ENCODE measurements around the gene TMEM117. TPM values are rescaled to one million over a fixed set of nuclear protein-coding genes. Genes with fewer than 3 reads are reported as not detected.

The TMEM117 gene
- polyA plus RNA-seq (ENCODE audit: insufficient read length) = 8.5 TPM

DNA sequence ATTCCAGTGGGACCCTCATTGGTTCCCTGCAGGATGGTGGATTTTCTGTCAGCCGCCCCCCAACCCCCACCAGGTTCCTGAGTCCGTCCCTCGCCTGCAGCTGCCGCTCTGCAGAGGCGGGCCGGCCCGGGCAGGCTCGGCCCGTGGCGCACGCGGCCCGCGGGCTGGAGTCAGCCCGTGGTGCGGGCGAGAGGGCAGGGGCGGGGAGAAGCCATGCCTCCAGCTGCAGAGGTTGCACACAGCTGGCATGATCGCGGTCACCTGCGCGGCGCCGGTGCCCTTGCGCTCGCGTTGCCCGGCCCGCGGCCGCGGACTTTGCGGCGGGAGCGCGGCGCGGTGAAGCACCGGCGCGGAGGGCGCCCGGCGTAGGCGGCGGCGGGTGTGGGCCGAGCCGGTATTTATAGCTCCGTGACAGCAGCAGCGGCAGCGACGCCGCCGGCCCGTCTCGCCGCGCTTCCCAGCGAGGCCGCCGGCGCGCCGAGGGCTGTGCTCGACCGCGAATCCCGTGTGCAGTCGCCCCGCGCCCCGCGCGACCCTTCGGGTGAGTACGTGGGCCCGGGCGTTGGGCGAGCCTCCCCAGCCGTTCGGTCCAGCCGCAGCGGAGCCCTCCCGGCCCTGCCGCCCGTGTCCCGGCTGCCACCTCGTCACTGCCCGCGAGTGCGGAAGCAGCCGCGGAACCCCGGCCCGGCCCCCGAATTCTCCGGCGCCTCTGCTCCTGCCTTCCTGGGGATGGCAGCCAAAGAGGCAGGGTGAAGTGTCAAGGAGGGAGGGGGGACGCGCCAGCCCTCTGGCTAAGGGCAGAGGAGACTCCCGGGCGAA lies at the start of gene TMEM117:
TSS of gene TMEM117 (plus strand) at position 426 of the 819 bp plus-strand sequence.
- DNase-seq = peak; percentile 75

DNA sequence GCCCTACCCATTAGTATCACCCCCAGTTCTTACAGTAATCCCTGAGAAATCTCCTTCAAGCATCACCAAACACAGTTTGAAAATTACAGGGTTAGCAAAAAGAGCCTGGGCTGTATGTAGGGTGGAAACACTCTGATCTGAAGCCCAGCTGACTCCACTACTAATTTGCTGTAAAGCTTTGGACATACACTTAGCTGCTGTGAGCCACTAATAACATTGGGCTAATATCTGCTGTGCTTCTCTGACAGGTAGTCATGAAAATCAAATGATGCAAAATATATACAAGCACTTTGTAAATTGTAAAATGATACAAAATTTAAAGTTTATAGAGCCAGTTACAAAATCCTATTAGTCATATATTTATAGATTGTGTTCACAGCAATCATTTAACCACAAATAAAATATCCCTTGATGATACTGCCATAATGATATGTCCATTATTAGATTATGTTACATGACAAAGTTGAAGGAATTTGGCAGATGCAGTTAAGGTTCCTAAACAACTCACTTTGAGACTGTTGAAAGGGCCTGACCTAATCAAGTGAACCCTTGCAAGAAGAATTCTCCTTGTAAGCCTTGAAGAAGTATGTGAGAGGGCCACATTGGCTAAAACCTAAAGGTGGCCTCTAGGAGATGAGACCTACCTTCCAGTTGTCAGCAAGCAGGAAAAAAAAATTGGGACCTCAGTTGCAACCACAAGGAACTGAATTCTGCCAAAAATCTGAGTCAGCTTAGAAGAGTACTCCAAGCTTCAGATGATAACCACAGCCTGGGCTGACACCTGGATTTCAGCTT lies 48.8 kb upstream of the TMEM117 start:
- DNase-seq = no peak

DNA sequence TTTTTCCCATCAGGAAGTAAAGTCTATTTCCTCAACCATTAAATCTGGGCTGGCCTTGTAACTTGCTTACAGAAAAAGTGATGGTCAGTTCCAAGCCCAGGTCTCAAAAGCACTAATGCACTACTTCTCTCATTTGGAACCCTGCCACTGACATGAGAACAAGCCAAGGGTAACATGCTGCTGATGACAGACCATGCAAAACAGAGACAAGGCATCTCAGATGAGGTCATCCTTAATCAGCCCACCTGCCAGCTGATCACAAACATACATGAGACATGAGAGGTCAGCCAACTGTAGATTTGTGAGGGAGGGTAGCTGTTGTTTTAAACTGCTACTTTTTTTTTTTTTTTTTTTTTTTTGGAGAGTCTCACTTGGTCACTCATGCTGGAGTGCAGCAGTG lies 45.9 kb upstream of the TMEM117 start:
- DNase-seq = peak; percentile 28

DNA sequence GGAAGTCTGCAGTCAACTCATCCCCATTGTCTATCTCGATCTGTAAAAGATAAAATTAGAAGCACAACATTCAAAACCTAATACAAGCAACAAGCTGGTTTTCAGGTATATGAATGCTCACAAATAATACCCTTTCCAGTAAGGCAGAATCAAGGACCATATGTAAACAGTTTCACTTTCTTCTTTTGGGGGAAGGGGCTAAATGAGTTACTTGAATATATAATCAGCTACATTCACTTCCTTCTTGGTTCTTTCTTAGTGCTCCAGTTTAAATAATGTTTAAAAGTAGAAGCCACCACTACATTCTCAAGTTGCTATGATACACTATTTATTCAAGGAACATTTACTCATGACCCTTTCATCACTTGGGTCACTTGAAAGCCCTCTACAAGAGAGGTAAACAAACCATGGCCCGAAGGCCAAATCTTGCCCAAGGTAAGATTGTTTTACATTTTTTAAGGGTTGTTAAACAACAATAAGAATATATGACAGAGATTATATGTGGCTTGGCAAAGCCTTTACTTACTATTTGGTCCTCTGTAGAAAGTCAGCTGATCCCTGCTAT lies 40.1 kb upstream of the TMEM117 start:
- DNase-seq = no peak

DNA sequence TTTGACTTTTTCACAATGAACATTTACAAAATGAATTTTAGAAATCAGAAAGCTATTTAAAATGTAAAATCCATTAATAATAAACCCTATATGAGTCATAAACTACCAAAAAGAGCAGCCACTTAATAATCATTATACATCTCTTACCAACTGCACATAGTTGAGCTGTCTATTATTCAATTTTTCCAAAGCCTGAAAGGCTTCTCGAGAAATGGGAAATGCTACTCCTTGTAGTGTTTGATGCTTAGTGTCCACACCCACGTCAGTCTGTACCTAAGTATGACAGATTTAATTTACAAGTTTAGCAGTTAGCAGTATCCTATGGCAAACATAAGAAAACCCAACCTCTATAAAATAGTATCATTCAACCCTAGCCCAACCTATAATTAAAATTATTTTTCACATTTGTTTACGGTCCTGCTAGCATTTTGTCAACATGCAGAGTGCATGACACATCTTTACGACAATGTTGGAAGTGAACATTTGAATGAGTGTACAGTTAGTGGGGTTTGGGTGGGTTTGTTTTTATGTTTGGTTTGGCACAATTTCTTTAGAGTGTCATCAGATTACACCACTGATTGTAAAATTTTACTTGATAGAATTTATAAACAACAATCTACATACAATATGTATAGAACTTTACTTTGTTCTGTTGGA lies 38.2 kb upstream of the TMEM117 start:
- no peak for DNase-seq

DNA sequence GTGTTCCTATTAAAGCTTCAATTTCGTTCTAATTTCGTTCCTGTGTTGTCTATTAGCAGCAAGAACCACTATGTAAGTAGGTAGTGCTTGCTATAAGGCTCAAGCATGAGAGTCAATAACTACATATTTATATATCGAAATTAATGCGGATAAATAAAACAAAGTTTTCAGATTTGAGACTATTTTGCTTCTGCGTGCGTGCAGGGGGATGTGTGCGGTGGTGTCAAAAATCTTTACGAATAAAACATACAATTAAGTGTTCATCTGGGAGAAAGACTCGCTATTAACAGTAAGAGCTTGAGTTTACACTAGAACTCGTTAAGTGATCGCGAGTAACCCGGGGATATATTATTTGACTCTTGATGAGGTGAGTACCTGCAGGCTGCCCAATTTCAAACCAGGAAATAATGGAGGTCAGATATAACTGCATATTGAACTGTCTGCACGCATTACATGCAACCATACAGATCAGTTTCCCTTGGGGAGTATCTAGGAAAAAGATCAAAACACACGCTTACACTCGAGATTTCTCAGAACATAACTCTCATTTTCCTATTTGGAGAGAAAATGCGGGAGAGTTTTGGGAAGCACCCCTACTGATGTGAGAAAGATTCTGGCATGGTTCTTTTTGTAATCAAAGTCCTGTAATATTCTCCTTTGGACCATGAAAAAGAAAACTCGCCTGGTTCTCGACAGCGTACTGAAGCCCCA lies 30.6 kb upstream of the TMEM117 start:
- peak; percentile 3 for DNase-seq

DNA sequence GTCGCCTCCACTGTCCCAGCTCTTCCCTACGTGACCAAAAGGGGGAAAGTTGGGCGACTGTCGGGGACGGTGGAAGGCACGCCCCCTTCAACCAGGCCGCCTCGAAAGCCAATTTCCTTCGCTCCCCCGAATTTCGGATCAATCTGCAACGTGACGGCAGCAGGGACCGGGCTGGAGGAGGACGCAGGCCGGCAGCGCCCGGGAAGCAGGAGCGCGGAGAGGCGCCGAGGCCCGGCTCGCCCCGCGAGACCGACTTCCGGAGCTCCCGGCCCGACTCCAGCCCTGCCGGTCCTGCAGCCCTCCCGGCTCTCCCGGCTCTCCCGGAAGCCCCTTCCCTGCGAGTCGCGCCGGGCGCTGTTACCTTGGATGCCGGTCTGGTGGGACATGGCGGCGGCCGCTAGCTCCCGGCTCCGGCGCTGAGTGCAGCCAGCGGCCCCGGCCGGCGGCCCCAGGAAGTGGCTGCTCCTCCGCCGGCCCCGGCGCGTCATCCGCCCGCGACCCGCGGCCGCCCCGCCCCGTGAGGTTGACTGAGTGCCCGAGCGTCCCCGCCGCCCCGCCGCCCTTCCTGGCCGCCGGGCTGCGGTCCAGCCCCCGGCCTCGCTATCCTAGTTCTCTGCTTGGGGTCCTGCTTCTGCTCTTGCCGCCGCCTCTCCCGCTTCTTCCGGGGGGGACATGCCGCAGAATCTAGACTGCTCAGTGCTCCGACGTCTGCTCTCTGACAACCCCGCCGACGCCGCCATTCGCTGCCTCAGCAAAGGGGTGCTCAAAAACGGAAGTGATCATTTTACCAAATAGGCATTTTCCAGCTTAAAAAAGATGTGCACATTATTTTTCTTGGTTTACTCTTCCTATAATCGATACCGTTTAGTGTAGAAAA lies 29.8 kb upstream of the TMEM117 start, which contains the start of gene TWF1:
TSS of gene TWF1 (minus strand) at position 458 of the 877 bp plus-strand sequence. CDS start at position 386, 72 bp downstream.
- DNase-seq = peak; percentile 93

DNA sequence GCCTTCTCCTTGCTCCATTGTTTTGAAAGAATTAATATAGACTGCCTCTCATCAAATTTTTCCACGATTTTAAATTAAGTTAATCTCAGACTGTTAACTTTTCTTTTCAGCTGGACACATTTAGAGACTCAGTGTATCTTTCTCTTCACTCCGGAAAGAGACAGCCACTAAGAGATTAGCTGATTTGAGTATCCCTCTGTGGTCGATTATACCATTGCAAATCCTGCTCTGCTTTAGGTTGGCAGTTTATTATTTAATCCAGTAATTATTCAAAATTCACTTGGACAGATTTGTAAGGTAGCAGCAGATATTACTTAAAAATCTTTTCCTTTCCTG lies 29.2 kb upstream of the TMEM117 start:
- DNase-seq = no peak

DNA sequence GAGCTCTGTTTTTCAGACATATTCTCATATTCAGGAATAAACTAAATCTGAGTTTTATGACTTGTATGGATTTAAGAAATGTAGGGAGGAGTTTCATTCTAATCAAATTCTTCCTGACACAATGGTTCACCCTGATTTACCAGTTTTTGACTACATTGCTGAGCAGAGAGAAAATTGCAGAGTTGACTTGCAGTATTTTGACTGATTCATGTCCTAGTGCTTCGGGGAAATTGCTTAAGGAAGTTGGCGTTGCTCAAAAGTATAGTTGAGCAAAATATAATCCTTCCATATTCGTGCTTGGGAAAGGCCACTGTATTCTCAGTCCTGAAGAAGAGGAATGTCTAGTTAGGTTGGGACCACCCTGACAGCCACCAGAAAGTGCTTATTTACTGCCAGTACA lies 28.5 kb upstream of the TMEM117 start:
- DNase-seq = no peak

DNA sequence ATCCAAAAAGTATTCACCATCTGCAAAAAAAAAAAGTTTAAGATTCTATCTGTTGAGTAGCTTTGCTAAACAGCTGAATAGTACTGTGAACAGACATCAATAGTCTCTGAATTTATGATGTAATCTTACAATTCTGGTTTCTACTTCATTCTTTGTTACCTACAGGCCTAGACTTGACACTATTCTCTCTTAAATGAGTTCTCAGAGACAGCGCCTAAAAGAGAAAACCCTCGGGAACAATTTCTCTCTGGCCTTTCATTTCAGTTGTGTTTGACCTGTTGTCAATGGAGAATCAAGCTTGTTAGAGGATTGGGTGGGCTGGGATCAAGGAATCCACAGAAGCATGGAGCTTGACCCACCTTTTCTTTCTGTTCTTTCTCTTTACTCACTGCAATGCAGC lies 23.8 kb upstream of the TMEM117 start:
- DNase-seq = no peak

DNA sequence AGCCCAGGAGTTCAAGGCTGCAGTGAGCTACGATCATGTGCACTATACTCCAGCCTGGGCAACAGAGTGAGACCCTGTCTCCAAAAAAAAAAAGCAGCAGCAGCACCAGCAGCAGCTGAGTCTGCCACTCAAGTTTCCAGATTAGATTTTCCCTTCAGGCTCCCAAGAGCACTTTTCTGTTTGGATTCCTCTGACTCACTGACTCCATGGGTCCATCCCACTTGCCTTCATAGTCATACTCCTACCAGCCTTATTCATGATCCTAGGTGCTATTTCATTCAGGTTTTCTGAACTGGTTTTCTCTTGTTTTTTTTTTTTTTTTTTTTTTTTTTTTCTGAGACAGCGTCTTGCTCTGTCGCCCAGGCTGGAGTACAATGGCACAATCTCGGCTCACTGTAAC lies 23.0 kb upstream of the TMEM117 start:
- DNase-seq = no peak

DNA sequence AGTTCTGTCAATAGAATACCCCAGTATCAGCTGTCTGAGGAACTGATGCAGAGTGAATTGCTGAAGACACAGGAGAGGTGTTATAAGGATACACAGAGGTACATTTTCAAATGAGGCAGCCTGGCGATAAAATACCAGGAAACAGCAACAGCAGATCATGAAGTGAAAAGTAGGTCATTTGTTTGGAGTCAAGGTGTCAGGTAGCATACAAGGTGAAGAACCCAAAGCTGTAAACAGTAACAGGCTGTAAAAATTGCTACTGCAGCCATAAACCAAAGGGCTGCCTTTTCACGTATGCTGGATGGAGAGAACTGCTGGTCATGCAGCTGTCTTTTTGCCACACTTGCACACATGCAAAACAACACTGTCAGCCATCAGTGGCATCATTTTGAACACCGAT lies 20.5 kb upstream of the TMEM117 start:
- no peak for DNase-seq

DNA sequence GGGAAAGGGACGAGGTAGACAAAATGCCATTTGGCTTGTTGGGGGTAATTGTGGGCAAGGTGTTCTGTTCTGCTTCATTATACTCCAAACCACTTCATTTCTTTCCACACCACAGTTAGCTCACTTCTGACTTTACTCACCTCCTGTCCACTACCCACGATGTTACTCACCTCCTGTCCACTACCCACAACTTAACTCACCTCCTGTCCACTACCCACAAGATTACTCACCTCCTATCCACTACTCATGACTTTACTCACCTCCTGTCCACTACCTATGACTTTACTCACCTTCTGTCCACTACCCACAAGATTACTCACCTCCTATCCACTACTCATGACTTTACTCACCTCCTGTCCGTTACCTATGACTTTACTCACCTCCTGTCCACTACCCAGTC lies 19.7 kb upstream of the TMEM117 start:
- DNase-seq = no peak

DNA sequence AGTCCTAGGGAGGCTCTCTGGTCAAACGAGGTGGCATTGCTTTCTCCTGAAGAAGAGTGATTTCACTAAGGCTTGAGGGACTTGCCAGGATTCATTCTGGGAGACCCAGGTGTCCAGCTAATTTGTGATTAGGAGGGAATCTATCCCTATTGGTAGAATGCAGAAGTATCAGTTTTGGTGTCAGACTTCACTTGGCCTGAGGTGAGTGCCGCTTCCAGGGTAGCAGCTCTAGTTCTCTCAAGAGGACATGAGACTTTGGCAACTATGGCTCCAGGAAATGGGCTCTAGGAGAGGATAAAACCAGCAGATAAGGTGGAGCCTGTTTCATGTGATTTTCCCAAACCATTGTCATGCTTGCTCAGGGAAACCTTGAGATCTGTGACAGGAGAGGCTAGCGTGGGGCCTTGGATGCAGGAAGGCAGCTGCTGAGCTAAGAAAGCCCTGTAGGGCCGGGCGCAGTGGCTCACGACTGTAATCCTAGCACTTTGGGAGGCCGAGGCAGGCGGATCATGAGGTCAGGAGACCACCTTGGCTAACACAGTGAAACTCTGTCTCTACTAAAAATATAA lies 11.6 kb upstream of the TMEM117 start:
- DNase-seq = no peak

DNA sequence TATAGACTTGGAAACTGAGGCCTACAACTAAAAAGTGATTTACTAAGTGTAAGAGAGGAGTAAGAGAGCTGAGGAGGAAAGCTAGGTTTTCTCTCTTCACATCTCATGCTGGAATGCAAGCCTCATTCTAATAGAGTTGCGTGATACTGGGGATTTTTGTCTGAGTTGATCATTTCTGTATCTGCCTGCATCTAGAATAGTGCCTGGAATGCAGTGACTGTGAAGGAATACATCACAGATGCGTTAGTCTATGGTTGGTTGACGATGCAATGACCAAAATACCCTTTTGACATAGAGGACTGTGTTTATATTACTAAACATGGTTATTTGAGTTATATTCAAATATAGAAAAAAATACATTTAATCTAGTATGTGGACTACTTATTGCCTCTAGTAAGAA lies 9.2 kb upstream of the TMEM117 start:
- no peak for DNase-seq

DNA sequence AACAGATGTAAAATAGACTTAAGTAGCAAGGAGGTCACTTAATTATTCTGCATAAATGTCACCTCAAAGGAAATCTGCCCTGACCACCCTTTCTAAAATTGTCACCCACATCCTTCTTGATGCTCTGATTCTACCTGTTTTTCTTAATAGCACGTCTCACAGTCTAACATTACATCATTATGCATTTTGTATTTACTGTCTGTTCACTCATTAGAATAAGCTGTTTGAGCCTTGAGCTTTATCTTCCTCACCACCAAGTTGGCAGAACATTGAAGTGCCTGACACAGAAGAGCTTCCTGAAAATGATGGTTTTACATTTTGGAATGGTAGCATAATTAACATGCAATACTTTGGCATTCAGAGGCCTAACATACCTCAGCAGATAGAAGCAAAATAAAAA lies 8.8 kb upstream of the TMEM117 start:
- no peak for DNase-seq

DNA sequence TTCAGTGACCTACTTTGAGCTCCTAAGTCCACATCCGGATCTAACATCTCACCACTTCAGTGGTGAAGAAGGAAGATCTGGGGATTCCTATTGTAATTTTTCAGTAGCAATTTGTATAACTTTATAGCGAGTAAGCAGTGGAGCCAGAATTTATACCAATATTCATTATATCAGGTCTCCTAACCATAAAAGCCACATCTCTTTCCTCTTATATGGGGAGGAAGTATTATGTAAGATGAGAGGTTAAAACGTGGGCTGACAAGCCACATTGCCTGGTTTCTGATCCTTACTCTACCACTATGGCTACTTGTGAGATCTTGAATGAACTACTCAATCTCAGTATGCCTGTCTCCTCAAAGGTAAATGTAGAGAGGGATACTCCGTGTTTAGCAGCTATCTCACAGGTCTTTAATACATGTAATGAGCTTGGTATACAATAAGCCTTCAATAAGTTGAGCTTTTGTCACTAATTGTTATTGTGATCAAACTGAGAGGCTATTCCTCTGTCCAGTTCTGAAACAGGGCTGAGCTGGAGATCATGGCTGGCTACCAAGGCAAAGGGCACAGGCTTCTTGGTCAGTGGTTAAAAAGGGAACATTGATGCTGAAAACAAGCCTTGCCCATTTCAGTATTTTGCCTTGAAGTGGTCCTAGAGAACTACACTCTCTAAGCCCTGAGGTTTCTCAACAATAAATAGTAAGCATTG lies 3.3 kb upstream of the TMEM117 start:
- DNase-seq = no peak

DNA sequence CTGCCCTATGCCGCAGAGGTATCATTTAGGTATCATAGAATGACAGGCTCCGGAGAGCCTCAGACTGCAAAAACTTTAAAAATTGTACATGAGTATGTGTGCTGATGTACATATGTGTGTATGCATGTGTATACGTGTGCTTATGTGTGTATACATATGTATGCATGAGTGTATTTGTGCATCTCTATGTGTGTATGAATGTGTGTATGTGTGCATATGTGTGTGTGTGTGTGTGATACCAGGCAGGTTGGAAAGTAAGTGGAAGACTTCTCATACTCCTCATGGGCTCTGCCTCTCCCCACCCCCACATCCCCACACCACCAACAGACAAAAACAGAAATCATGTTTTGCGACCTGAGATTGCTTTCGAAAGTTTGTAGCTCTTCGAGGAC lies 621 bp upstream of the TMEM117 start:
- no peak for DNase-seq

DNA sequence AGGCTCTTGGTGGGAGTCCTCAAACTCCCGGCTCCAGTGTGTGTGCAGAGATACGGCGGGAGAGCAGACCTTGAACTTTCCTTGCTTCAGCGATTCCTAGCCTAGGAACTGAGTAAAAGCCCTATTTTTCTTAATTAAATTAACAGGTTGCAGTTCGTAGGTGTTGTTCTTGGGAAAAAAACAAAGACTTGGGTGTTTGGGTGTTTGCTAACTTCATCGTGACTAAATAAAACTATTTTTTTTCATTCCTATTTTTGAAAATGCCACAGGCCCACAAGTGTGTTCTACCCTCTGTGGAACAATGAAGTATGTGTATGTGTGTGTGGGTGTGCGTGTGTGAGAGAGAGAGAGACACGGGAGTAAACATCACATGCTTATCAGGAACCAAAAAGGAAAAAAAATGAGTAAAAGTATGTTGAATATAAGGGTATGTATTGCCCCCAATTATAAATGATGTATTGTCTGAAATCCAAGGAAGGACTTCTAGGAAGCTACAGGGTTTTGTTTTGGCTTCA lies 651 bp downstream of the TMEM117 start:
- DNase-seq = peak; percentile 26

DNA sequence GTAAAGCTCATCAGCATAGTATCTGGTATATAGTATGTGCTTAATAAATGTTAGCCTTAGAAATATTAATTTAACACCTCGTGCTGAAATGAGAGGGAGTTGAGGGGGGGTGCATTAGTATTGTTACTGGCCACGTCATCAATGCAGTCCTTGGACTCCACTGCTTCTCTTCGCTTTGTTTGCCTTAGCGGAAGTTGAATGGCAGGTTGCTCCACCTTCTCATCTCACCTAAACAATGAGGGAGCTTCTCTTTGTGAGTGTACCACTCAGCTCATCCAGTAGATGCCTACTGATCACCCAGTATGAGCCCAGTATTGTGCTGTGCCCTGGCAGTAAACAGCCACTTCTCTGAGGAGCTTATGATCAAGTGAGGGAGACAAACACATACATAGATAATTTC lies 4.5 kb downstream of the TMEM117 start:
- DNase-seq = no peak
